Suprapubic skin (tissue), 4 donors: ENCODE measurements around the gene ERC2. TPM values are rescaled to one million over a fixed set of nuclear protein-coding genes. Genes with fewer than 3 reads are reported as not detected.

Source experiments
- DNase-seq, 2 donors: peaks; one replicate each; pipeline ENCODE4 v3.0.0-alpha.2; 2019; ENCODE audit warnings: low spot score in 2 of 2
- H3K27ac ChIP-seq: fragments of 200-600 bp; sonication (generic); one replicate; pipeline ENCODE4 v1.5.1; 2019
- H3K27me3 ChIP-seq: fragments of 200-600 bp; sonication (generic); one replicate; pipeline ENCODE4 v1.5.1; 2019
- H3K36me3 ChIP-seq: fragments of 200-600 bp; sonication (generic); one replicate; pipeline ENCODE4 v1.5.1; 2019
- H3K4me1 ChIP-seq: fragments of 200-600 bp; sonication (generic); one replicate; pipeline ENCODE4 v1.5.1; 2019
- H3K4me3 ChIP-seq: fragments of 200-600 bp; sonication (generic); one replicate; pipeline ENCODE4 v1.5.1; 2019; ENCODE audit warnings: mild to moderate bottlenecking
- H3K9me3 ChIP-seq: fragments of 200-600 bp; sonication (generic); one replicate; pipeline ENCODE4 v1.5.1; 2019
- EP300 ChIP-seq: sonication (generic); formaldehyde crosslinking; IDR thresholded peaks from one replicate; pipeline ENCODE4 v1.6.1; 2017; ENCODE audit warnings: antibody characterized with exemption
- POLR2A ChIP-seq, 2 donors: fragments of 450-650 bp; IDR thresholded peaks; one replicate each; pipeline ENCODE4 v1.6.1; 2017; ENCODE audit warnings: antibody characterized with exemption in 2 of 2, mild to moderate bottlenecking in 2 of 2, moderate library complexity in 2 of 2
- POLR2AphosphoS5 ChIP-seq, 3 donors: sonication (generic); formaldehyde crosslinking; IDR thresholded peaks; one replicate each; pipeline ENCODE4 v1.6.1; 2017; ENCODE audit warnings: antibody characterized with exemption in 3 of 3
- WGBS: methylation state at CpG from one replicate; pipeline ENCODE4 v1.1.5; 2018; 5-methylcytosine and 5-hydroxymethylcytosine counted together
- total RNA-seq, 4 donors: library from RNA; depleted of rRNA; stranded (reverse); fragments of >200 nt; gene quantifications; one replicate each; pipeline ENCODE4 v1.1.0, GENCODE V29; 2016
- TF ChIP-seq, protein P1 (sequence below), 2 donors: fragments of 200-600 bp in 1 of 2; fragments of 450-650 bp in 1 of 2; sonication (generic) in 1 of 2; IDR thresholded peaks; one replicate each; pipeline ENCODE4 v1.5.1; 2016 to 2019; ENCODE audit warnings: antibody characterized with exemption in 2 of 2, mild to moderate bottlenecking in 1 of 2, moderate library complexity in 1 of 2

Gene ERC2
- total RNA-seq, 4 donors from 2014 or later, result 0.21 TPM; not detected in 3

DNA sequence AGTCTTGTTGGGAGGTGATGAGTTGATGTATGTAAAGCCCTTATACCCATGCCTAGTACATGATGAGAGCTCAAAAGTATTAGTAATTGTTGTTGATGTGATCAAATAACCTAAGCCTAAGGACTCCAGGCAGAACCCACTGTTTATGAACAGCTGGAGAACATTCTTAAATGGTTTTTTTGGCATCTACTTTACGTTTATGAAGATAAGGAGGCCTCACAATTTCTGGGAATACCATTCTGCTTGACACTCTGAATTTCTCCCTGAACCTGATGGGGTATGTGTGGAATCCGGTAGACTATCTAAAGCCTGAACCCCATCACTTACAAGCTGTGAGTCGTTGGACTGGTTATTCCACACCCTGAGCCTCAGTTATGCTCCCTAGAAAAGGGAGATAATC, 736.5 kb downstream of the ERC2 start:
- Histone ChIP-seq H3K4me1 (no peaks in the 10 kb centered on the region), H3K9me3 (no peaks in the 10 kb centered on the region), H3K27me3 (no peaks in the 10 kb centered on the region), H3K4me3 (no peak overlapping the region), H3K36me3 (no peaks in the 10 kb centered on the region), H3K27ac (no peak overlapping the region)
- TF ChIP-seq POLR2A (IDR thresholded peaks at IDR 0.05), result no peak
- no peak for TF ChIP-seq POLR2AphosphoS5 (IDR thresholded peaks at IDR 0.05)
- TF ChIP-seq, protein P1, sequence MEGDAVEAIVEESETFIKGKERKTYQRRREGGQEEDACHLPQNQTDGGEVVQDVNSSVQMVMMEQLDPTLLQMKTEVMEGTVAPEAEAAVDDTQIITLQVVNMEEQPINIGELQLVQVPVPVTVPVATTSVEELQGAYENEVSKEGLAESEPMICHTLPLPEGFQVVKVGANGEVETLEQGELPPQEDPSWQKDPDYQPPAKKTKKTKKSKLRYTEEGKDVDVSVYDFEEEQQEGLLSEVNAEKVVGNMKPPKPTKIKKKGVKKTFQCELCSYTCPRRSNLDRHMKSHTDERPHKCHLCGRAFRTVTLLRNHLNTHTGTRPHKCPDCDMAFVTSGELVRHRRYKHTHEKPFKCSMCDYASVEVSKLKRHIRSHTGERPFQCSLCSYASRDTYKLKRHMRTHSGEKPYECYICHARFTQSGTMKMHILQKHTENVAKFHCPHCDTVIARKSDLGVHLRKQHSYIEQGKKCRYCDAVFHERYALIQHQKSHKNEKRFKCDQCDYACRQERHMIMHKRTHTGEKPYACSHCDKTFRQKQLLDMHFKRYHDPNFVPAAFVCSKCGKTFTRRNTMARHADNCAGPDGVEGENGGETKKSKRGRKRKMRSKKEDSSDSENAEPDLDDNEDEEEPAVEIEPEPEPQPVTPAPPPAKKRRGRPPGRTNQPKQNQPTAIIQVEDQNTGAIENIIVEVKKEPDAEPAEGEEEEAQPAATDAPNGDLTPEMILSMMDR (IDR thresholded peaks at IDR 0.05), result no peak
- no peak for TF ChIP-seq EP300
- no peak for DNase-seq
- WGBS, result 62% methylated on average over 3 of the region's 3 CpGs

DNA sequence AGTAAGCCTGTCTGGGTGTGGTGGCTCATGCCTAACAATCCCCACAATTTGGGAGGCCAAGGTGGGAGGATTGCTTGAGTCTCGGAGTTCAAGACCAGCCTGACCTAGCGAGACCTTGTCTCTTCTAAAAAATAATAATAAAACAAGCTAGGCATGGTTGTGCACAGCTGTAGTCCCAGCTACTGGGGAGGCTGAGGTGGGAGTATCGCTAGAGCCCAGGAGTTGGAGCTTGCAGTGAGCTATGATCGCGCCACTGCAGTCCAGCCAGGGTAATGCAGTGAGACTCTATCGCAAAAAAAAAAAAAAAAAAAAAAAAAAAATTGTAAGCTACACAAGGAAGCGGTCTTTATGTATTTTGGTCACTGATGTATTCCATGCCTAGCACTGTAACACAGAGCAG, 738.7 kb downstream of the ERC2 start:
- WGBS, result 80% methylated on average over 7 of the region's 7 CpGs
- Histone ChIP-seq H3K9me3 (no peaks in the 10 kb centered on the region), H3K27ac (no peak overlapping the region), H3K4me1 (no peaks in the 10 kb centered on the region), H3K36me3 (no peaks in the 10 kb centered on the region), H3K4me3 (no peak overlapping the region), H3K27me3 (peaks cover 5% of the 10 kb centered on the region)
- TF ChIP-seq, protein P1 (IDR thresholded peaks at IDR 0.05), result no peak
- TF ChIP-seq EP300 (no peak), POLR2A (IDR thresholded peaks at IDR 0.05) (no peak), POLR2AphosphoS5 (IDR thresholded peaks at IDR 0.05) (no peak)
- DNase-seq, result no peak

DNA sequence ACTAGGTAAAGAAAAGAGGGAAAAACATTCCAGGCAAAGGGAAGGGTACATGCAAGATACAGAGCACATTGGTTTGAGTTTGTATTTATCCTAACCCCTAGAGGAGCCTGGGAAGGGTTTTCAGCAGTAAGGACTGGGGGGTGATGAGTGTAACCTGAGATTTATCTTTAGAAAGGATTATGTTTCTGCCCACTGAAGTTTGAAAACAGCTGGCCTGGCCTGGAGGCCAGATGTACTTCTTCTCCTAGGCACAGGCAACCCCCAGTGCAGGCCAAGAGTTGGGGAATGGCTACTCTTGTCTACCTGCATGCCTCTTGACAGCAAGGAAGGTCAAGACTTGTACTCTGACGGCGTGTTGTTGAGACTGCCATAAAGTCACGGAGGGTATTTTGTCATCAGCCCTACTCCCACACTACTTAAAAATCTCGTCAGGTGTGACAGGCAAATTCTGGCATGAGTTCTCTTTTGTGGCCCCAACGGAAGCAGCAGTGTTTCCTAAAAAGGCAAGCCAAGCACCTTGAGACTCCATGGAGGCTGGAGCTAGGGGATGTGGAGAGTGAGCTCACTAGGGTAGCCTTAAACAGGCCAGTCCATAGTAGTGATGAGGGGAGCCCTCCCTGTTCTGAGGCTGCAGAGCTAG, 739.7 kb downstream of the ERC2 start:
- DNase-seq, result no peak
- Histone ChIP-seq H3K4me1 (no peaks in the 10 kb centered on the region), H3K27ac (no peak overlapping the region), H3K27me3 (peaks cover 12% of the 10 kb centered on the region), H3K4me3 (no peak overlapping the region), H3K36me3 (no peaks in the 10 kb centered on the region), H3K9me3 (no peaks in the 10 kb centered on the region)
- WGBS, result 94% methylated on average over 5 of the region's 5 CpGs
- TF ChIP-seq, protein P1 (IDR thresholded peaks at IDR 0.05), result no peak

DNA sequence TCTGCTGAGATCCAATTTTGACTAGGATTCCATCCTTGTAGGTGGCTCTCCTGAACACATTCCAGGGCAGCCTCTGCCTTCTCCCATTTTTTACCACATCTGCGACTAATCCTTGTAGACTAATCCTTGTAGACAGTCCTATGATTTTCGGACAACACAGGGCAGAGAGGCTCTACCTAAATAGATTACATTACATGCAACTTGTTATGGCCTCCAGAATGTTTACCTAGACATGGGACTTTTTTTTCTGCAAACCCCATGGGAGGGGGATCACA, 741.8 kb downstream of the ERC2 start:
- Histone ChIP-seq H3K27ac (no peak overlapping the region), H3K9me3 (no peaks in the 10 kb centered on the region), H3K4me1 (no peaks in the 10 kb centered on the region), H3K36me3 (no peaks in the 10 kb centered on the region), H3K4me3 (no peak overlapping the region), H3K27me3 (peaks cover 22% of the 10 kb centered on the region)
- TF ChIP-seq POLR2AphosphoS5 (IDR thresholded peaks at IDR 0.05) (no peak), POLR2A (IDR thresholded peaks at IDR 0.05) (no peak), EP300 (no peak)
- TF ChIP-seq, protein P1 (IDR thresholded peaks at IDR 0.05), result no peak
- no peak for DNase-seq
- WGBS, result 89% methylated on average over 2 of the region's 2 CpGs

DNA sequence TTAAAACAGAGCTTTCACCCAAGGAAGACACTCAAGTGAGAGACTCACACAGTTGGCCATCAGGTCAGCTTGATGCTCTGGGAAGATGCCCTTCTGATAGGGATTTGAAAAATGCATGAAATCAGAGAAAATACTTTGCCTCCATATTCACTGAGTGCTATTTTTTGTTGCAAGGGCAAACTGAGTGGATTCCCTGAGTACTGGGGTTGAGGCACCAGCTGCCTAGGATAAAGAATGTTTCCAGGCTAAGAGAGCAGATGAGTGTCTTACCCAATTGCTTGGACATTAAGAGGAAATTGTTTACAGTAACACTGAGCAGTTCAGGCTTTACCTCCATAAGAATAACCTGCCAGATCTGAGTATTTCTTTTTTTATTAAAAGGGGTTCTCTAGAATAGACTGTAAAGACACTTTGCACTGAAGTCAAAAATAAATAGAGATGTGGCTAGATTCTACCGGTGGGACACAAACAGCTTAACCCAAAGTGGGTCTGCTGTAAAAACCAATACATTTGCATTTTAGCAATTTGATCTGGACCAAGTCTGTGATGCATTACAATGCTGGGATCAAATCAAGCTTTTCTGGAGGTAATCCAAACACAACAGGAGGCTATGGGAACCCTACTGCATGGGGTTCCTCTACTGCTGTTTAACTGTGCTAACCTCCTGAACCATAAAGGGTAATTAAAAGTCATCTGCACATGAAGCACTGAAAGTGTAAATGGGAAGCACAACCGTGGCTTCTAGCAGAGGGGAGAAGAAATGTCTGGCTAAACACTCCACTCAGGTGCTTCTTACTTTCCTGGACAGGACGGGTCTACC, 742.4 kb downstream of the ERC2 start:
- 53% methylated on average over 3 of the region's 3 CpGs for WGBS
- H3K27ac ChIP-seq, result no peak overlapping the region
- no peak for TF ChIP-seq EP300

More for the DNA sequence above, 742.4 kb downstream of the ERC2 start:
- no peak overlapping the region for H3K4me3 ChIP-seq
- no peaks in the 10 kb centered on the region for H3K4me1 ChIP-seq
- no peaks in the 10 kb centered on the region for H3K9me3 ChIP-seq
- no peak for DNase-seq
- H3K36me3 ChIP-seq, result no peaks in the 10 kb centered on the region
- peaks cover 22% of the 10 kb centered on the region for H3K27me3 ChIP-seq
